ENCODE results near the gene RAB44. TPM values are rescaled to one million over a fixed set of nuclear protein-coding genes. Genes with fewer than 3 reads are reported as not detected.

RAB44 gene
- total and polyA plus RNA-seq, 9 of the 15 experiments (the other 6 are each of a cell fraction or from before 2014, with no cell fraction given), result not detected

- TF ChIP-seq RNF219 (CRISPR knock-in tag; IDR thresholded peaks at IDR 0.05), result no peak
Measured at GRCh38 chr6:36714511-36714910, 16.9 kb downstream of the RAB44 start (continued).

GRCh38 chr6:36715469-36715868 is 17.8 kb downstream of the RAB44 start:
- DNase-seq (ENCODE audit: extremely low read depth in 1 of 4, low spot score in 3 of 4), result no peak
- in situ Hi-C loops (cut with MboI) (no loop called here), intact Hi-C loops (cut with micrococcal nuclease) (no loop called here)
- Histone ChIP-seq H3K4me2 (ENCODE audit: insufficient read depth, low read length) (no peak overlapping the region), H3K4me1 (replicated peaks in 1 of 2; ENCODE audit: control insufficient read depth in 2 of 2, insufficient read depth in 2 of 2, low read length in 2 of 2) (peaks cover 0 to 6% of the 10 kb centered on the region in 2 experiments; a peak in 1 of 5 replicates), H4K20me1 (replicated peaks; ENCODE audit: control insufficient read depth, insufficient read depth, low read length) (peaks cover 17% of the 10 kb centered on the region; the same call in 1 of the 2 replicates), H3K9me3 (replicated peaks; ENCODE audit: control insufficient read depth, insufficient read depth, low read depth, low read length) (no peaks in the 10 kb centered on the region), H3K79me2 (ENCODE audit: control insufficient read depth, insufficient read depth, low read length) (no peaks in the 10 kb centered on the region), H3K9ac (ENCODE audit: insufficient read depth in 1 of 2, low read depth in 2 of 2, low read length in 2 of 2) (no peak overlapping the region), H2AFZ (ENCODE audit: low read depth, low read length) (no peak overlapping the region), H3K4me3 (no peak overlapping the region), H3K9me1 (ENCODE audit: control insufficient read depth, insufficient read depth, low read length) (no peaks in the 10 kb centered on the region), H3K36me3 (ENCODE audit: control insufficient read depth, insufficient read depth, low read length) (no peaks in the 10 kb centered on the region), H3K27me3 (ENCODE audit: control insufficient read depth in 2 of 2, insufficient read depth in 2 of 2, low read length in 2 of 2) (peaks cover 31 to 79% of the 10 kb centered on the region in 2 experiments), H3K27ac (ENCODE audit: extremely low read depth, low read depth, low read length) (no peak overlapping the region)
- no TSS peak for BruUV-seq (replicated peaks)
- no peak for ATAC-seq
- WGBS (ENCODE audit: insufficient coverage, low coverage, missing lambda C conversion rate), result 3% methylated on average over 7 of the region's 7 CpGs
- CTCF ChIA-PET (ENCODE audit: low intra/inter-chr PET ratio), result no interaction called here
- no peak for FAIRE-seq
- POLR2A ChIA-PET, result interaction anchor here (0.6 to 1.1 kb wide), 3 partner anchors 41 to 108 kb away, joined by 3 to 4 read pairs (median 3); no protein-coding TSS in a partner anchor
- TF ChIP-seq SPI1 (IDR thresholded peaks at IDR 0.05; ENCODE audit: borderline replicate concordance, low read depth, low read length) (no peak), RERE (CRISPR knock-in tag; IDR thresholded peaks at IDR 0.05; ENCODE audit: borderline replicate concordance) (no peak), E2F6 (IDR thresholded peaks at IDR 0.05; ENCODE audit: borderline replicate concordance in 1 of 2, extremely low read depth in 1 of 2, insufficient read depth in 1 of 2, insufficient read length in 1 of 2, low read depth in 1 of 2, low read length in 1 of 2, poor library complexity in 1 of 2, severe bottlenecking in 1 of 2) (no peak), ZNF263 (CRISPR knock-in tag; IDR thresholded peaks at IDR 0.05; ENCODE audit: borderline replicate concordance) (no peak), HINFP (tag; conservative IDR thresholded peaks at IDR 0.05; ENCODE audit: low read depth) (no peak), PHB (CRISPR knock-in tag; IDR thresholded peaks at IDR 0.05) (no peak), E2F5 (CRISPR knock-in tag; IDR thresholded peaks at IDR 0.05) (no peak)

Measured in K562 (cell line).